HG03521 (cell line): Measurements from ENCODE around the gene NAA16.
"Not testable (repeated sequence)": the region's sequence is repeated elsewhere in the genome, so short reads cannot be mapped to it uniquely, and the experiment has no call there.

ENCODE experiments used
- ATAC-seq: cut with Tn5 transposase; IDR thresholded peaks from one replicate; pipeline ENCODE4 v1.9.1; 2021; ENCODE audit warnings: mild to moderate bottlenecking, moderate library complexity; ENCODE audit not compliant: unreplicated experiment

The NAA16 gene

DNA sequence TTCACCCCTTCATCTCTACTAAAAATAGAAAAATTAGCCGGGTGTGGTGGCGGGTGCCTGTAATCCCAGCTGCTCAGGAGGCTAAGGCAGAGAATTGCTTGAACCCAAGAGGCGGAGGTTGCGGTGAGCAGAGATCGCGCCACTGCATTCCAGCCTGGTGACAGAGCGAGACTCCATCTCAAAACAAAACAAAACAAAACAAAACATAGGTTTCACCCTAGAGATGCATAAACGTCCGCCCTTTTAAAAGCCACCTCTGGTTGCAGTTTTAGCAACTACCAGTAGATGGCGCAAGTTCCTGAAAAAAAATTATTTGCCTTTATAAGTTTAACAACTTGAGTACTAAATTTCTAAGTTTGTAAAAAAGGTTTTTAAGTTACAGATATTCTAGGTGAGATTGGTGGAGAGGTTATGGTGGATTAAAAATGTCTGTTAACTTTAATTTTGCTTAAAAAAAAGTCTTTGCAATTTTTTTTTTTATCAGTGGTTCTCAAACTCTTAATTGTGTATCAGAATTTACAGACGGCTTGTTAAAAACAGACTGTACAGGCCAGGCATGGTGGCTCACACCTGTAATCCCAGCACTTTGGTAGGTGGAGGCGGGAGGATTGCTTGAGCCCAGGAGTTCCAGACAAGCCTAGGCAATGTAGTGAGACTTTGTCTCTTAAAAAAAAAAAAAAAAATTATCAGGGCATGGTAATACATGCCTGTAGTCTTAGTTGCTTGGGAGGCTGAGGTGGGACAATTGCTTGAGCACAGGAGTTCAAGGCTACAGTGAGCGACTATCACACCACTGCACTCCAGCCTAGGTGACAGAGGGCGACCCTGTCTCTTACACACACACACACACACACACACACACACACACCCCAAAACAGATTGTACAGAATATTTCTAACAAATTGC is 42.1 kb downstream of the NAA16 start:
- ATAC-seq, result no peak

DNA sequence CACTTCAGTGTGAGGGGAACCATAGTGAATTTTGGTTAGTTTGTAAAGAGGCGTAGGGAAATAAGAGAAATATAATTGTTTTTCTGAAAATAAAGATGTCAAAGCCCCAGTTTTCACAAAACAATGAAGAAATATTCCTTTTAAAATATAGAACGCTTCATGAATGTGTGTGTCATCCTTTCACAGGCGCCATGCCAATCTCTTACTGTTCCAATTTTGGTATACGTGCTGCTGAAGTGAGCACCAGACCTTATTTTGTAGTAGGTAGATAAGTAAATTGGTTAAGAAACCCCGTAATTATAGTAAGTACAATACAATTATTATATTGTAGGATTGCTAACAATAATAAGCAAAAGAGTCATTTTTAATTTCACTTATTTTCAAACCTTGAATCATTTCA is 43.3 kb downstream of the NAA16 start:
- no peak for ATAC-seq

DNA sequence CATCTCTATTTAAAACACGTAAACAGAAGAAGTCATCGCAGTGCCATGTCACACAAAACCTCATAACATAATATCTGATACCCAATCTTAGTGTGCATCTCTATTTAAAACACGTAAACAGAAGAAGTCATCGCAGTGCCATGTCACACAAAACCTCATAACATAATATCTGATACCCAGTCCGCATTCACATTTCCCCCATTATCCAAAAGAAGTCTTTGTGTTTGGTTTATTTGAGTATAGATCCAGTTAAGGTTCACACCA is 45.2 kb downstream of the NAA16 start:
- not testable (repeated sequence) for ATAC-seq

DNA sequence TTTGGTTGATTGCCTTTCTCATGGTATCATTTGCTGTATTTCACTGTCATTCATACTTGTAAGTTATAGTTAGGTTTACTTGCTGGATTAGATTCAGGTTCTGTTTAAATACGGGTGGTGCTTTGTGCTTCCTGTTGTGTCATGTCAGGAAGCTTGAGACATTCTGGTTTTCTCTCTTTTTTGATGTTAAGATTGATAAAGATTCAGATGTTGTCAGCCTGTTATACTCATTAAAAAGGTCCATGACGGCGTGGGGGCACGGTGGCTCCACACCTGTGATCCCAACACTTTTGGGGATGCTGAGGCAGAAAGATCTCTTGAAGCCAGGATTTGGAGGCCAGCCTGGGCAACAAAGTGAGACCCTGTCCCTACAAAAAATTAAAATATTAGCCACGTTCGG is 45.7 kb downstream of the NAA16 start:
- no peak for ATAC-seq

DNA sequence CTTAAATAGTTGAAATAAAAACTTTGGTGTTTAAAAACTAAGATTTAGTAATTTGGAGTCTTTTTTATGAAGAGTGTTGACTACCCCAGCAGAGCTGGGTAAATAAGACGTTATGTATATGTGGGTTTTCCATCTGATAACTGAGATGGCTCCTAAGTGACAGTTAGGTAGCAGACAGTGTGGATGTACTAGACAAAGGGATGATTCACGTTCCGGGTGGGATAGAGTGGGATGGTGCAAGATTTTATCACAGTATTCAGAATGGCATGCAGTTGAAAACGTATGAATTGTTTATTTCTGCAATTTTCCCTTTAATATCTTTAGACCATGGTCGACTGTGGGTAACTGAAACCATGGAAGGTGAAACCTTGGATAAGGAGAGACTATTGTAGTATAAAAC is 50.4 kb downstream of the NAA16 start:
- no peak for ATAC-seq

DNA sequence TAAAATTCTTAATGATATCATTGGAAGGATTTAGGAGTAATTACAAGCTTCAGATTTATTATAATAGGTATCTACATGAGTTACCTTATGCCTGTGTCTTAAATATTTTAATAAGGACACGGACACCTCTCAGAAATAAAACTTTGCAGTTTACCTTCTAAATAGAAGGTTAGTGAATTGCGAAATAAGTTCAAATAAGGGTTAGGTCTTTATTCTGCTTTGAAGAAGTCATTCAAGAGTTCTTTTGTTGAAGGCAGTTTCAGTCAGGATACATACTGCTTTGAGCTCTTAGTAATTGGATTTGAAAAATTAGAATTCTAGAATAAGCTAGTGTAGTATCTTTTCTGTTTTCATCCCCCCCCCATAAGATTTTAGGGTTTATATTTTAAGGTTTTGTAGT is 53.0 kb downstream of the NAA16 start:
- no peak for ATAC-seq

DNA sequence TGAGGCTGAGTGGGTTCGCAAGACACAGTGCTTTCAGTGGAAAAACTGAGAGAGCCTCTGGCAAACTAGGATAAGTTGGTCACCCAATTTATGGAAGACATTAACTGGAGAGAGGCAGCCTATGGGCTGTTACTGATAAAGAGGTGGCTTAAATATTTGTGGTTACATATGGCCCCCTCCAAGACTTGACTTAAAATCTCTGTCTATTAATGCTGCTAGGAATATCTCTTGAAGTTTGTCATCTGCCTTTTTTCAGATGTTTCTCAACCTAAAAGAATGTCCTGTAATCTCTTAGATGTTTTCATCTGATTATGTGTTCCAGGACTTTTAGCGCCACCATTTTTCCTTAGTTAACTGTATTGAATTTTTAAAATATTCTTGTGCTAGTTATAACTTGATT is 54.6 kb downstream of the NAA16 start:
- no peak for ATAC-seq

DNA sequence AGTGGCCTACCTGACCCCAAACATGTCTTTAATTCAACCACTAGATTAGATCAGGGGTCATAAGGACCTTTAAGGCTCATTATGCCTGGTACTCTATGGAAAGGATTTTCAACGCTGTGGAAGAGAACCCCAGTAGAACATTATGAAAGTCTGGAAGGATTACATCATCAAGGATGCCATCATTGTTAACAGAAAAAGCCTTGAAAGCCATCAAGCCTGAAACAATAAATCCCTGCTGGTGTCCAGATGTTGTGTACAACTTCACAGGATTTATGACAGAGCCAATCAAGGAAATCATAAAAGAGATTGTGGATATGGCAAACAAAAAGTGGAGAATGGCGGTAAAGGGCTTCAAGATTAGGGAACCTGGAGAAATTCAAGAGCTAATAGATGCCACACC is 59.7 kb downstream of the NAA16 start:
- ATAC-seq, result no peak

DNA sequence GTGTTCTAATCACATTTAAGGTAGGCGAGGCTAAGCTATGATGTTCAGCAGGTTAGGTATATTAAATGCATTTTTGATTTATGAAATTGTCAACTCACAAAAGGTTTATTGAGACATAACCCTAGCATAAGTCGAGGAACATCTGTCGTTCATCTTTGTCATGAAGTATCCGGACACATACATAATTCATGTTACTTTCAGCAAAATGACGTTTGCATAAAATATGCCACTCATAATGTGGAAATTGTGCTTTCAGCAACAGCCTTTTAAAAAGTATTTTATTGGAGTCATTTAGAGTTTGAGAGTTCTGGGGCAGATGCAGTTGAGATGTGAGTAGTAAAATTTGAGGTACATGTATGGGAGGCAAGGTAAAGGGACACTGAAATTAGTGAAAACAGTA is 66.4 kb downstream of the NAA16 start:
- no peak for ATAC-seq

DNA sequence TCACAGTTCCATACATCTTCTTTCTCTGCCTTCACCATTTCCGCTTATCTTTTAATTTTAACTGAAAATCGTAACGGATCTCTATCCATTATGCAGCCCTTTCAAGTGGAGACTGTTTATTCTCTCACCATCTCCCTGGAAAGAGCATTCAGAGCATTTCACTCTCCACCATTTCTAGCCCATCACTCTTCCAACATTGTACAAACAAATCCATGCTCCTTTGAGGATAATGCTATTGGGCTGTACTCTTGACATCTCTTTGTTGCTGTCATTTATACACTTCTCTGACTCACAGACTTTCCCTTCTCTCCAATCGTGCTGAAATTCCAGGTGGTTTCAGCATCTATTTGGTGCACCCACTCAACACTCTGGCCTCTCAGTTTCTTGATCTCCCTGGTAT is 71.4 kb downstream of the NAA16 start:
- no peak for ATAC-seq

DNA sequence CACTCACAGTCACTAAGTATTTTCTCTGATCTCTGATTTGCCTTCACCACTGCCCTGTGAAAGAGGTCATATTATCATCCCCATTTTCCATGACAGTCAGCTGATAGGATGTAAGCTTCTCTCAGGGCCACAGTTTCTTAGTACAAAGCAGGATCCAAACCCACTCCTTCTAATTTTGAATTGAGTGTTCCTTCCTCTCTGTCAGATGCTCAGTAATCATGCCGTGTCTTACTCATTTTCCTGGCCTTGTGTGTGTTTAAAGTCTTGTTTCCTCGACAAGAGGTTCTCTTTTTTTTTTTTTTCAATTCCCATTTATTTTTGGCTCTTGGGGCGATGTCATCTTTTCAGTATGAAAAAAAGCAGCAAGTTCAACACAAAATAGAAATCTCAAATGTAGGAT is 72.3 kb downstream of the NAA16 start:
- ATAC-seq, result no peak

DNA sequence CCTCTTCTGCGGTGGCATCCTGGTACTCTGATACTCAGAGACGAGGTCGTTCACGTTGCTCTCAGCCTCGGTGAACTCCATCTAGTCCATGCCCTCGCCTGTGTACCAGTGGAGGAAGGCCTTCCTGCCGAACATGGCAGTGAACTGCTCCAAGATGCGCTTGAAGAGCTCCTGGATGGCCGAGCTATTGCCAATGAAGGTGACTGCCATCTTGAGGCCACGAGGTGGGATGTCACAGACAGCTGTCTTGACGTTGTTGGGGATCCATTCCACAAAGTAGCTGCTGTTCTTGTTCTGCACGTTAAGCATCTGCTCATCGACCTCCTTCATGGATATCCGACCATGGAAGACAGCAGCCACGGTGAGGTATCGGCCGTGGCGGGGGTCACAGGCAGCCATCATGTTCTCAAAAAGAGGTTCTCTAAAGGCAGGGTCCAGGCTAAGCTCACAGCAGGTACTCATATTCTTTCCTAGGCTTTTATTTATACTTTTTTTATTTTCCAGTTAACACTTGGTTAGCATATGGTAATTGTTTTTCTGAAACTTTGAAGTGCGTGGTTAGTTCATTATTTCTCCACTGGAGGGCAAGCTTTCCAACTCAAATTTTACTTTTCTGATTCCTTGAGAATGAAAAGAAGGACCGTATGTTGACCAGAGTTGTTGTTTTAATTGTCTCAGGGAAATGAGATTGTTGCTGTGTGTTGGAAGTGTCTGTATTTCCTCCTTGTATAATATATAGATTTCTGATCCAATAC is 73.9 kb downstream of the NAA16 start:
- no peak for ATAC-seq

DNA sequence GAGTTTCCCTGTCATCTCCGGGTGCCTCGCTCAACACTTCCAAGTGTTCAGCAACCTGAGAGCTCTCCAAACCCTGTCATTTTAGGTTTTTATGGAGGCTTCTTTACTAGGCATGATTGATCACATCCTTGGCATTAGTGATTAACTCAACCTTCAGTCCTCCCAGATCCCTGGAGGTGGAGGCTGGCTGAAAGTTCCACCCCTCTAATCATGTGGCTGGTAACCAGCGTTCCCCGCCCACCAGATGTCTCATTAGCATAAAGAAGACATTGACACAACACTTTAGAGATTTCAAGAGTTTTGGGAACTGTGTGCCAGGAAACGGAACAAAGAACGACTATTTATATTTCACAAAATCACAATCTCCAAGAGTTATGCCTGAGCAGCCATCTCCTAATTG is 75.1 kb downstream of the NAA16 start:
- no peak for ATAC-seq

DNA sequence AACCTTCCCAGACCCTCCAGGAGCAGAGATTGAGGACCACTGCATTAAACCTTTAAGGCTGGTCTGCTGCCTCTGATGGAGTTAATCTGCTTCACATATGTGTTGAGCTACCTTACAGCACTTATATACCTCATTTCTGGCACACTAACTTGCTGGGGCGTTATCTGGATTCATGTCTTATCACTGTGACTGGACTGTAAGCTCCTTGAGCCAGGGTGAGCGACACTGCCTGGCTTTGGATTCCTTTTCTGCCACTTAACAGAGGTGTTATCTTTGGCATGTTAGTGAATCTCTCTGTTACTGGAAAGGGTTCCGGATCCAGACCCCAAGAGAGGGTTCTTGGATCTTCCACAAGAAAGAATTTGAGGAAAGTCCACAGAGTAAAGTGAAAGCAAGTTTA is 76.5 kb downstream of the NAA16 start:
- ATAC-seq, result no peak

DNA sequence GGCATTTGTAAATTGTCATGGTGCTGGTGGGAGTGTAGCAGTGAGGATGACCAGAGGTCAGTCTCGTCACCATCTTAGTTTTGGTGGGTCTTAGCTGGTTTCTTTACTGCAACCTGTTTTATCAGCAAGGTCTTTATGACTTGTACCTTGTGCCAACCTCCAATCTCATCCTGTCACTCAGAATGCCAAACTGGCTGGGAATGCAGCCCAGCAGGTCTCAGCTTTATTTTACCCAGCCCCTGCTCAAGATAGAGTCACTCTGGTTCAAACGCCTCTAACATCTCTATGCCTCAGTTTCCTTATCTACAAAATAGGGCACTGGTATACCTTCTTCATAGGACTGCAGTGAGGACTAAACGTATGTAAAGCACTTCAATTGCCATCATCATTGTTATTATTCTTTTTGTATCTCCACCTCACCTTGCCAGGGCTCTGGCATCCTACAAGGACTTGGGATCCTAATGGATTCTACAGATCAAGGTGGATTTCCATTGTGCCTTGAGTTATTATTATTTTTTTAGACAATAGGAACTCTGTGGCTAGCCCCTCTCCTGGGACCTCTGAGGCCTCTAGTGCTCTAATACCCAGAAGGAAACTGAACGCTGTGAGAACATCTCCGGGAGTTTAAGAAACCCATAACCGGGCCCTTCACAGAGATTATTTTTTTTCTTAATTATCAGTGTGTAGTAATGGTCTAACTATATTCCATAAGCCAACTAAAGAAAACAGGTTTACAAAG is 77.2 kb downstream of the NAA16 start:
- ATAC-seq, result no peak

DNA sequence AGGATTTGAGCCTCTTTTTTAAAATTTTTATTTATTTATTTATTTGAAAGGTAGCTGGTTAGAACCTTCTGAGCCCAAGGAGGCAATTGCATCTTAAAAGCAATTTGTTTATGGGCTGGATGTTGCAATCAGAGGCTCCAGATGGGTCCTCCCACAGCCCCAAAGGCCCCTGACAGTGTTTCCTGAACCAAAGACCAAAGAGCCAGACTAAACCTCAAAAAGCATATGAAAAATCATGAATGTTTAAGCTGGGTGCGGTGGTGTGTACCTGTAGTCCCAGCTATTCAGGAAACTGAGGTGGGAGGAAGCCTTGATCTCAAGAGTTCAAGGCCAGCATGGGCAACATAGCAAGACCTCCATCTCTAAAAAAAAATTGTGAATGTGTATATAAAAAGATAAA is 78.5 kb downstream of the NAA16 start:
- ATAC-seq, result no peak

DNA sequence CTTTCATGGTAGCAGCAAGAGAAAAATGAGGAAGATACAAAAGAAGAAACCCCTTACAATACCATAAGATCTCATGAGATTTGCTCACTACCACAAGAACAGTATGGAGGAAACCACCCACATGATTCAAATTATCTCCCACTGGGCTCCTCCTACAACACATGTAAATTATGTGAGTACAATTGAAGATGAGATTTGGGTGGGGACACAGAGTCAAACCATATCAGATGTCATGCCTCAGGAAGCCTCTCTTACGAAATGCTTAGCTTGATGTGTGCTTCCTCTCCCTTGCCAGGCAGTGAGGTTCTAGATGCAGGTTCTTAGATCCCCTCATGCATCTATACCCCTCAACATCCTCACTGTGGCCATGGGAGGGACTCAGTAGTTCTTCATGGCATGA is 83.1 kb downstream of the NAA16 start:
- ATAC-seq, result no peak

DNA sequence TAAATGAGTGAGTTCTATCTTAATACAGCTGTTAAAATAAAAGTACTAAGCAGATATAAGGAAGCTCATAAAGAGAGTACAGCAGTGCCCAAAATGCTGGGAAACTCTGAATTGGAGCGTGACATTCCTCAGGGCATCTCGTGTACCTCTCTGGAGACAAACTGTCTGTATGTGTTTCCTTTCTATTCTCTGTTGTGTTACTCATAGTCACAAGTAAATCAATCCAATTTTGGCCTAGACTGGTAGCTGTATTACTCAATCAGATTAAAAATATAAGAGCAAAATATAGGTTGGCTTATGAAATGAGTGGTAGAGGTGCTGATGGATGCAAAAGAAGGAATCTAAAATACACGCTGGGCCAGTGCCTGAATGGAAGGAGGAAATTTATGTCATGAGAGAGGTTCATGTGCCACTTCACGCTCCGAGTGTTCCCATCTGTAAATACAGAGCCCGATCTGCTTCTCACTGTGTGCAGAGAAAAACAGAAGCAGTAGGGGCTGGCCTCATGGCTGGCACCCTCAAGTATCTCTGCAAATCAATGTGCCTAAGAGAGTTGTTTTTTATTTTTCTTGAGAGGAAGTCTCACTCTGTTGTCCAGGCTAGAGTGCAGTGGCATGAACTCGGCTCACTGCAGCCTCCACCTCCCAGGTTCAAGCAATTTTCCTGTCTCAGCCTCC is 87.6 kb downstream of the NAA16 start:
- ATAC-seq, result no peak

DNA sequence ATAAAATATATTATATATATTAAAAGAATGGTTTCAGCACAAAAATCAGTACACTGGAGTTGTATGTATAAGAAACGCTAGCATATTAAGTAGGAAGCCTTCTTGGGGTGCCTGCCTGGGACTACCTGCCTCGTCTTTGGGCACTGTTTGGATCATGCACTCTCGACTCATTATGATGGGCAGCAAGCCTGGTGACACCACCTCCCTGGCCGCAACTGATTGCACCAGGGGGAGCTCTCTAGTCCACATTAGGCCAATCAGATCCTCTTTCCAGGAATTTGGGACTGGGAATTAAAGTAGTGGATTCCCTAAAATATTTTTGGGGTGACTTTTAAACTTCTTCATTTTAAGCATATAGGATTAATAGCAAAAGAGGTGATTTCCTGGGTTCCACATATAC is 90.3 kb downstream of the NAA16 start:
- no peak for ATAC-seq

DNA sequence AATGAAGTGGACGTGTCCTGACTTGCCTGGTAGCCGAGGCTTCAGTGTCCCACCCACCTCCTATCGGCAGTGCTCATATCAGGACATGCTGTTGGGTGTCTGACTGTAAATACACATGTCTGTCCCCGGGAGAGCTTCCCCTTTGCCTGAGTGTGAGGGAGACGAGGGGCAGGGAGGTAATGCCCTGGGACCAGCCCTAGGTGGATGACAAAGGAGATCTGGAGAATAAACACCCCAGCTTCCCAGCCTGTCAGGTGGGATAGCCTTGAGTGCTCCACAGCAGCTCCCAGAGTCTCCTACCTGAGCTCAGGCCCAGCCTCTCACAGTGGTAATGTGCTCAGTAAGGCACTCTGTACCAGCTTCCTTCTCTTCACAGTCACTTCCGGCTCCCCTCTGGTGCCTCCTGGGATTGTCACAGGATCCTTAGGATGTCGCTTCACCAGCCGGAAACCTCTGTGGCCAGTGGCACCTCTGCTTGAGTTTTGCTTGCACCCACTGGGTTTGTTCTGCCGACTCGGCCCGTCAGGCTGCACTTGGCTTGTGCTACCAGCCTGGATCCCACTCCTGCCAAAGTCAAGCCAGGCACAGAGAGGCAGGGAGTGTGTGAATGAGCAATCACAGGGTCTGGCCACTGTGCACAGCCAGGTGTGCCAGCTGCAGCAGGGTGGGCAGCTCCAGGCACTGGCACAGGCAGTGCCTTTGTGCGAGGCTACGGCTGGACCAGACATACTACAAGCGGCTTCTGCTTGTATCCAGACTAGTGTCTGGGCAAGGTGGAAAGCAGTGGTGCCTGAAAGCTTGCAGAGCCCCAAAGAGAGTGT is 91.8 kb downstream of the NAA16 start:
- ATAC-seq, result no peak

DNA sequence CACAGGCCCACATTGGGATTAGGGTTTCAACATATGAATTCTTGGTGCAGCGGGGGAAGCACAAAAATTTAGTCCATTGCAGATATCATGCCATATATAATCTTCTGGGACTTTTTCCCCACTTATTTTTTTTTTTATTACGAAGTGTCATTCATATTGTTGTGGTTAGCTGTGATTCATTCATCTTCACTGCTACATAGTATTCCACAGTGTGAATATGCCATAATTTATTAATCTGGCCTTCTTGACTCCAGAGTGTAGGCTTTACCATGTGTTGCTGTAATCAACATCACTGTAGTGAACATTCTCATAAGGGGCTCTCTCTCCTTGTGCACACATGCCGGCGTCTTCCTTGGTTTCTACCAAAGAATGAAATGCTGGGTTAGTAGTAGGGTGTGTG is 92.9 kb downstream of the NAA16 start:
- no peak for ATAC-seq
